Frontal cortex (tissue), 4 donors: Measurements from ENCODE around the gene KLHDC3. TPM values are rescaled to one million over a fixed set of nuclear protein-coding genes. Genes with fewer than 3 reads are reported as not detected.

Source experiments
- DNase-seq, 2 donors: peaks; one replicate each; pipeline ENCODE4 v3.0.0; 2012; ENCODE audit warnings: low spot score in 2 of 2
- FAIRE-seq: peaks from 2 replicates; lab custom pipeline; 2012; peaks lifted over from hg19 to GRCh38; lab: Jason Lieb, UNC
- total RNA-seq: library from RNA; depleted of rRNA; stranded (reverse); fragments of >200 nt; gene quantifications from one replicate; pipeline ENCODE4 v1.2.3, GENCODE V29; 2014
- donor health status: control.
- donor health status: control.
- donor health status: control.

Gene KLHDC3
- total RNA-seq, 1 donor from 2014 or later: 164 TPM

GRCh38 chr6:43052842-43053544 is 38.9 kb downstream of the KLHDC3 start:
- FAIRE-seq (no peak), DNase-seq (no peak)

GRCh38 chr6:43053545-43054205 is 39.6 kb downstream of the KLHDC3 start, which contains the start of gene CUL7:
Gene CUL7, minus strand, starts transcription at chr6:43053851. Its CDS starts 1,063 bp downstream, at chr6:43052788.
- no peak for FAIRE-seq
- DNase-seq: peak; percentile 85 to 95

GRCh38 chr6:43054206-43054943 is 40.3 kb downstream of the KLHDC3 start:
- FAIRE-seq (no peak), DNase-seq (no peak)

- FAIRE-seq (no peak), DNase-seq (no peak)
Observed at GRCh38 chr6:43055966-43056365, 41.9 kb downstream of the KLHDC3 start.

DNA sequence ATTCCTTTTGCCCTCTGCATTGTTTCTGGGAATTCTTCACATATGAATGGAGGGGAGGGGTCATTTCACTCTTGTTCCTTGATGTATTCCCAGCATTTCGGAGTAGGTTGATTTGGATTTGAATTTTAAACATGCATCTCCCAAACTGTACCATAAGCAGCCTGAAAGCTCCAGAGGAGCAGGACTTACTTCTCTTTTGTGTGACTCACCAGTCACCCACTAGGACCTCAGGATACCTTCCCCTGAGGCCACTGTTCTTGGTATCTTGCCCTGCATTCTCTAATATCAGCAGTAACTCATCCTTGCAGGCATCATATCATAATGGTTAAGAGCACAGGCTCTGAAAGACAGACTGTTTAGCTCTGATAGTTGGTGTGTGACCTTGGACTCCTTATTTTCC is 44.5 kb downstream of the KLHDC3 start:
- FAIRE-seq: no peak
- no peak for DNase-seq

DNA sequence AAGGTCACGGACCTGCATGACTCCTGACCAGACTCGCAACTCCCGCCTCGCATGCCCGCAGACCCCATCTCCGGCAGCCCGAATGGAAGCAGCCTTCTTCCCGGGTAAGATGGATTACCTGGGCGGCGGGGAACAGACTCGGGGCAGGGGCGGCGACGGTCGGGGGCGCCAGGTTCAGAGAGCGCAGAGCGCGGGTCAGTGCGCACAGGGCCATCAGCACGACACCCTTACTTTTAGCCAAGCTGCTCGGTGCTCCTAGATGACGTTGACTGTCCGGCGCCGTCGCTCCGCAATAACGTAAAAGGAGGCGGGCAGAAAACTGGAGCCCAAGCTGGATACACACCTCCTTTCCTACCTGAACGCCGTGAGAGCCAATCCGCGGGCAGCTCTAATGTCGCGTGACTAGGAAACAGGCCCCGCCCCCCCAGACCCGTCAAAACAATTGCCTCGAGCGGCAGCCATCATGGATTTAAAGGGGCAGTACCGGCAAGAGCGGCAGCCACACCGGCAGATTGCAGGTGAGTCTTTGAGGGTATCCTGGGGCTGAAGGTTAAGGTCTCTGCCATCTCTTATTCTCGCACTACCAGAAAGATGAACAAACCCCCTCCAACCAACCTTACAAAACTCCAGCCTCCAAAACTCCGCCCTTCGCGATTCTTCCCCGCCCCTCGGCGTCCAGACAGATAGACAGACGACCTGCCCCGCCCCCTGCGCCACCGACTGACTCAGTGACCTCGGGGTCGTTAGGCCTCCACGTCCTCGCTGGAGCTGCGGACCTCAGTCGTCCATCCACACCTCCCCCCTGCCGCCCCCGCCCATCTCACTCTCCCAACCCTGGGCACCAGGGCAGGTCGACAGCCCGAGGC is 45.4 kb downstream of the KLHDC3 start, which contains the start of the genes KLC4 and MRPL2:
Gene KLC4 (plus strand): TSS at position 464 of the 866 bp plus-strand sequence. CDS start 1,705 bp downstream, outside the sequence.
Gene MRPL2 (minus strand): TSS at position 267 of the 866 bp plus-strand sequence. CDS start 53 bp downstream, at position 214.
- FAIRE-seq (no peak), DNase-seq (peak; percentile 98 to 100)

DNA sequence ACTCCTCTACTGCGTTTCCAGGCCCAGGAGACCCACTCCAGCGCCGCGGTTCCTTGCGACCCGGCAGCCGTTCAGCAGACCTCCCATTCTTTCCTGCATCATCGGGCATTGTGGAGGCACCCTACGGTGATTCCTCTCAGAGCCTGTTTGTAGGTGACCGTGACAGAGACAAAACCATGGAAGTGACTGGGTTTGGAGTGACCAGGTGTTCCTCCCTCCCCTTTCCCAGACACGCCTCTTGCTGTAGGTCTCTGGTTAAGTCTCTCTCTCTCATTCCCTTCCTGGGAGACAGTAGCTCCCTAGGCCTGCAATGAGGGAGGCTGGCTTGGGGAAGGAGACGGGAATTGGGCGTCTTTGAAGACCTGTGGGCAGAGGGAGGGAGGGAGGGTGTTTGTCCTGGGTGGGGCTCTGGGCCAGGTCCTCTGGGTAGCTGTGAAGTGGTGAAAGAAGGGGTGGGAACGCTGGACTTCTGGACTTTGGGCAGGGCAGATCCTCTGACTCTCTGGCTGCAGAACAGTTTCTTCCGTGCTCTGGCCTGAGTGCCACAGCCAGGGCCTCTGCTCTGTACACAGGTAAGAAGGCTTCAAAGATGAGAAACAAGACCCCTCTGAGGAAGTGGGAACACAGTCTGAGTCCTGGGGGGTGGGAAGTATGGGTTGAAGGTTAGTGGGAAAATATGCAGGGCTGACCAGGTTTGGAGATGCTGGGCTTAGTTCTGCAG is 46.1 kb downstream of the KLHDC3 start:
- FAIRE-seq (no peak), DNase-seq (no peak)

DNA sequence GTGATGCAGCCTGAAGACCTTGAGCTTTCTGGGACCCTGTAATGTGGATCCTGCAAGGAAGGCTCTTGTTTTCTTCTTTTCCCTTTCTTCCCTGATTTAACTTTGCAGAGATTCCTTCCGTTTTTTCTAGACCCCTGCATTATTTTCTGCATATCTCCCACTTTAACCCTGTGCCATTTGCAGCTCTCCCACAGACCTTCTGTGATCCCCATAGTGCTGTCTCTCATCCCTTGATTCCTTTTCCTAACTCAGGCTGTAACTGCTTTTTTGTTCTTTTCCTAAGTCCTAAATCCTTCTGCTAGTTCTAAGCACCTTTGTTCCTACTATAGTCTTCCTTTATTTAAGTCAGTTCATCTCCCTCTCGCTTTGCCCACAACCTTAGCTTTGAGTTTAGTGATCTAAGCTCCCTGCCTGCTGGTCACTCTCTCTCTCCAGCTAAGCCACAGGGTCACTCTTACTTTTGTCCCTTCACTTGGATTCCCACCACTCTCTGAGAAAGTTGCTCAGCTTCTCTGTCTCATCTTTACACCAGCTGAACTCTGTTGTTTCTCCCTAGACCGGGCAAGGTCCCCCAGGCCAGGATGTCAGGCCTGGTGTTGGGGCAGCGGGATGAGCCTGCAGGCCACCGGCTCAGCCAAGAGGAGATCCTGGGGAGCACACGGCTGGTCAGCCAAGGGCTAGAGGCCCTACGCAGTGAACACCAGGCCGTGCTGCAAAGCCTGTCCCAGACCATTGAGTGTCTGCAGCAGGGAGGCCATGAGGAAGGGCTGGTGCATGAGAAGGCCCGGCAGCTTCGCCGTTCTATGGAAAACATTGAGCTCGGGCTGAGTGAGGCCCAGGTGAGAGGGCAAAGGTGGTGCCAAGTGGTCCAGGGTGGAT is 46.9 kb downstream of the KLHDC3 start:
- FAIRE-seq (no peak), DNase-seq (no peak)

- no peak for DNase-seq
- FAIRE-seq: no peak
Observed at GRCh38 chr6:43061861-43062260, 47.8 kb downstream of the KLHDC3 start.

- no peak for FAIRE-seq
- DNase-seq: no peak
Observed at GRCh38 chr6:43062818-43063217, 48.8 kb downstream of the KLHDC3 start.

DNA sequence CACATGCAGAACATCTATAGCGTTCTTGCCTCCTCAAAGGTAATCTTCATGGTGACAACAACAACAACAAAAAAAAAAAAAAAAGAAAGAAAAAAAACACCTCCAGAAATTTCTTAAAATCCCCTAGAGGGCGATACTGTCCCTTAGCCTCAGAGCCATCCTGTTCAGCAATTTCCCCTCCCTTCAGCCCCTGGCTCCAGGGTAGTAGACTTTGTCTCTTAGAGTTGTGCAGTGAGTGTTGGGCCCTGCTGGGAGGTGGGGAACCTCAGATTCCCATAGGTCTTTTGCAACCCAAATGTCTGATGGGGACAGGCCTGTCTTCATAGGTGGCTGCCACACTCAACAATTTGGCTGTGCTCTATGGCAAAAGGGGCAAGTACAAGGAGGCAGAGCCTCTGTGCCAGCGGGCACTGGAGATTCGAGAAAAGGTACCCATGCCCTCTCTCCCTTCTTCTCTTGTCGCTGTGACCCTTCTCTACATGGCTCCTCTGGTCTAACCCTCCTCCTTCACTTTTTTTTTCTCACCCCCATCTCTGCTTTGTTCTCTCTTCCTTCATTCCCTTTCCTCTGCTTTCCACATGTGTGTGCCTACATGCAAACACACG is 56.1 kb downstream of the KLHDC3 start:
- peak in 1 of 2 donors; percentile 48 for DNase-seq
- no peak for FAIRE-seq

Other genes with a start within 250 kb of the KLHDC3 start
- gene BICRAL, start 232.2 kb upstream of the KLHDC3 start, total RNA-seq: 23.2 TPM
- 157 TPM for gene RPL7L1, start 134.6 kb upstream of the KLHDC3 start, total RNA-seq
- not detected for gene PTCRA, start 98.2 kb upstream of the KLHDC3 start, total RNA-seq
- gene CNPY3, start 84.8 kb upstream of the KLHDC3 start, total RNA-seq: 14.7 TPM
- not detected for gene GNMT, start 53.5 kb upstream of the KLHDC3 start, total RNA-seq
- gene PEX6, start 35.1 kb upstream of the KLHDC3 start, total RNA-seq: 25.3 TPM
- 37.5 TPM for gene PPP2R5D, start 29.7 kb upstream of the KLHDC3 start, total RNA-seq
- gene MEA1, start 303 bp upstream of the KLHDC3 start, total RNA-seq: 31.4 TPM
- 60.3 TPM for gene RRP36, start 7.4 kb downstream of the KLHDC3 start, total RNA-seq
- 12.6 TPM for gene CUL7, start 39.6 kb downstream of the KLHDC3 start, total RNA-seq
- gene MRPL2, start 45.2 kb downstream of the KLHDC3 start, total RNA-seq: 8.2 TPM
- 18.8 TPM for gene KLC4, start 45.4 kb downstream of the KLHDC3 start, total RNA-seq
- gene PTK7, start 62.1 kb downstream of the KLHDC3 start, total RNA-seq: 16.7 TPM
- 9.8 TPM for gene SRF, start 157.0 kb downstream of the KLHDC3 start, total RNA-seq
- 22.0 TPM for gene CUL9, start 167.9 kb downstream of the KLHDC3 start, total RNA-seq
- 13.9 TPM for gene DNPH1, start 215.2 kb downstream of the KLHDC3 start, total RNA-seq
- gene TTBK1, start 229.2 kb downstream of the KLHDC3 start, total RNA-seq: 9.8 TPM